ENCODE data around the gene ROGDI.

DNA sequence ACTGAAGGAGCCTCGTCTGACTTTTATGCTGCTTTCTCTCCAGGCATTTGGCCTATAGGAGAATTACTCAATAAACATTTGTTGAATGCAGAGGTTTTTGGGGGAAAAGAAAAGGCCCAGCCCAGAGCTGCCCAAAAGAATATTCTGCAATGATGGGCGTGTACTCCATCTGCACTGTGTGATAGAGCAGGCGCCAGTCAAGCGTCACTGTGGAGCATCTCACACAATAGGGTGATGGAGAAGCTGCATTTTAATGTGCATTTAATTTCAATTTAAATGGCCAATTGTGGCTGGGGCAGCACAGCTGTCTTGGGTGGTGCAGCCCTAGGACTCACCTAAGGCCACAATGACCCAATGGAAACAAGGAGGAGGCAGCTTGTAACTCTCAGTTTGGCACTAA lies 24.1 kb upstream of the ROGDI start:
- TF ChIP-seq ARNT (IDR thresholded peaks at IDR 0.05) (no peak), ZNF384 (IDR thresholded peaks at IDR 0.05) (no peak), NFRKB (IDR thresholded peaks at IDR 0.05) (no peak), LEF1 (IDR thresholded peaks at IDR 0.05; ENCODE audit: borderline replicate concordance) (no peak), SUZ12 (IDR thresholded peaks at IDR 0.05) (no peak), SP1 (IDR thresholded peaks at IDR 0.05) (no peak), L3MBTL2 (conservative IDR thresholded peaks at IDR 0.05) (no peak)
